Measurements from ENCODE around the gene PRSS48. TPM values are rescaled to one million over a fixed set of nuclear protein-coding genes. Genes with fewer than 3 reads are reported as not detected.

PRSS48 gene
- total RNA-seq, 1 experiment from 2014 or later: not detected

DNA sequence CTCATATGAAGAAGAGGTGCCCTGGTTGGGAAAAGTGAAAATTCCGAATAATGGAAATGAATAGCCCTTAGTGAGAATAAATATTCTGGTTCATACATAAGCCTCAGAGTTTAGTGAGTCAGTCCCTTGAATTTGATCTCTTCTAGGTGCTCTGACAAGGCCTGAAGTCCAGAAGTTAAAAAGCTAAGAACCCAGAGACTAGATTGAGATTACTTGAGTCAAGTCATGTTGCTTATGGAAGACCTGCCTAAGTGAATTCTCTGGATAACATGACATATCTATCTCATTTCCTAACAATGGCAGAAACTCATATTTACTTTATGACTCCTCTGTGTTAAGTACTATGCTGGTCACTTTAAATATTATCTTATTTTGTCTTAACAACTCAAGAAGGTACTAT is 10.5 kb upstream of the PRSS48 start:
- no peaks in the 10 kb centered on the region for H3K23me2 ChIP-seq (ENCODE audit: insufficient read length, low read depth, low read length, poor library complexity, severe bottlenecking)
- no peak overlapping the region for H4K91ac ChIP-seq (ENCODE audit: insufficient read length, low read depth, low read length)
- no peak overlapping the region for H2BK20ac ChIP-seq (ENCODE audit: low read depth, low read length, poor library complexity, severe bottlenecking)
- no peaks in the 10 kb centered on the region for H3K27me3 ChIP-seq (ENCODE audit: insufficient read depth, low read length)
- H3T11ph ChIP-seq (ENCODE audit: low read length): no peak overlapping the region
- H3K79me2 ChIP-seq (ENCODE audit: insufficient read depth, low read length): no peaks in the 10 kb centered on the region
- Mint-ChIP-seq H3K27ac (no peak overlapping the region), H3K4me1 (peaks cover 0 to 5% of the 10 kb centered on the region in 2 experiments; a peak in 2 of 4 replicates), H3K27me3 (ENCODE audit: low read depth) (no peaks in the 10 kb centered on the region), H3K9me3 (peaks cover 0 to 2% of the 10 kb centered on the region in 2 experiments; a peak in 2 of 5 replicates), H3K4me3 (no peak overlapping the region), H3K36me3 (ENCODE audit: insufficient read depth in 1 of 3, low read depth in 3 of 3) (peaks cover 5 to 12% (median 10%) of the 10 kb centered on the region in 3 experiments; a peak in 6 of 7 replicates)
- no peak overlapping the region for H3K14ac ChIP-seq (ENCODE audit: insufficient read depth, low read length)
- no peak overlapping the region for H2AK5ac ChIP-seq (ENCODE audit: insufficient read length, low read length)
- H2AFZ ChIP-seq (ENCODE audit: low read length): no peak overlapping the region
- no peak overlapping the region for H3K4me2 ChIP-seq (ENCODE audit: insufficient read depth, insufficient read length, low read length)
- H3K27ac ChIP-seq (ENCODE audit: insufficient read length, low read depth, low read length): no peak overlapping the region
- no peak overlapping the region for H2BK15ac ChIP-seq (ENCODE audit: low read depth, low read length)
- no peaks in the 10 kb centered on the region for H3K4me1 ChIP-seq (ENCODE audit: insufficient read depth, low read length)
- no peak overlapping the region for H3K9ac ChIP-seq (ENCODE audit: extremely low read depth, insufficient read length, low read length)
- H3K4ac ChIP-seq (ENCODE audit: low read depth, low read length): no peak overlapping the region
- H2BK12ac ChIP-seq (ENCODE audit: insufficient read length, low read depth, low read length): no peak overlapping the region
- WGBS (ENCODE audit: extremely low coverage, insufficient read length, low lambda C conversion rate): no CpG with 5 or more reads among the region's 1 CpG
- H3K79me1 ChIP-seq (ENCODE audit: insufficient read depth, low read depth, low read length, poor library complexity, severe bottlenecking): peaks cover 3% of the 10 kb centered on the region
- no peak overlapping the region for H2BK5ac ChIP-seq (ENCODE audit: insufficient read length, low read length)
- H3K56ac ChIP-seq (ENCODE audit: insufficient read length, low read depth, low read length): no peak overlapping the region
- H4K5ac ChIP-seq (ENCODE audit: insufficient read length, low read depth, low read length): no peak overlapping the region
- TF ChIP-seq, protein P1, sequence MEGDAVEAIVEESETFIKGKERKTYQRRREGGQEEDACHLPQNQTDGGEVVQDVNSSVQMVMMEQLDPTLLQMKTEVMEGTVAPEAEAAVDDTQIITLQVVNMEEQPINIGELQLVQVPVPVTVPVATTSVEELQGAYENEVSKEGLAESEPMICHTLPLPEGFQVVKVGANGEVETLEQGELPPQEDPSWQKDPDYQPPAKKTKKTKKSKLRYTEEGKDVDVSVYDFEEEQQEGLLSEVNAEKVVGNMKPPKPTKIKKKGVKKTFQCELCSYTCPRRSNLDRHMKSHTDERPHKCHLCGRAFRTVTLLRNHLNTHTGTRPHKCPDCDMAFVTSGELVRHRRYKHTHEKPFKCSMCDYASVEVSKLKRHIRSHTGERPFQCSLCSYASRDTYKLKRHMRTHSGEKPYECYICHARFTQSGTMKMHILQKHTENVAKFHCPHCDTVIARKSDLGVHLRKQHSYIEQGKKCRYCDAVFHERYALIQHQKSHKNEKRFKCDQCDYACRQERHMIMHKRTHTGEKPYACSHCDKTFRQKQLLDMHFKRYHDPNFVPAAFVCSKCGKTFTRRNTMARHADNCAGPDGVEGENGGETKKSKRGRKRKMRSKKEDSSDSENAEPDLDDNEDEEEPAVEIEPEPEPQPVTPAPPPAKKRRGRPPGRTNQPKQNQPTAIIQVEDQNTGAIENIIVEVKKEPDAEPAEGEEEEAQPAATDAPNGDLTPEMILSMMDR (conservative IDR thresholded peaks at IDR 0.05): no peak
- no peaks in the 10 kb centered on the region for H4K20me1 ChIP-seq (ENCODE audit: control insufficient read depth, insufficient read depth, insufficient read length)
- no peak overlapping the region for H2BK120ac ChIP-seq (ENCODE audit: low read depth, low read length, poor library complexity, severe bottlenecking)
- H3K9me3 ChIP-seq (ENCODE audit: control insufficient read depth, low read depth, low read length): no peaks in the 10 kb centered on the region
- DNase-seq: no peak
- no peak overlapping the region for H3K18ac ChIP-seq (ENCODE audit: insufficient read length, low read depth, low read length)
- H4K8ac ChIP-seq (replicated peaks; ENCODE audit: insufficient read length, low read depth, low read length): no peak overlapping the region
- H3K23ac ChIP-seq (ENCODE audit: insufficient read length, low read depth, low read length): no peak overlapping the region

Measured in H9 (cell line).